Nephron (organoid): Measurements from ENCODE around the gene RGS12.

ENCODE experiments used
- H3K27ac Mint-ChIP-seq, 3 experiments: 2 replicates each; pipeline ENCODE4 v1.8.0; 2020; ENCODE audit warnings: mixed read lengths in 3 of 3, mild to moderate bottlenecking in 2 of 3, moderate library complexity in 1 of 3
- H3K27me3 Mint-ChIP-seq: 2 replicates; pipeline ENCODE4 v1.8.0; 2021; ENCODE audit warnings: low read depth, mild to moderate bottlenecking, moderate library complexity, mixed read lengths
- H3K36me3 Mint-ChIP-seq: 2 replicates; pipeline ENCODE4 v1.8.0; 2020; ENCODE audit warnings: low read depth, mixed read lengths
- H3K4me1 Mint-ChIP-seq: 2 replicates; pipeline ENCODE4 v1.8.0; 2020; ENCODE audit warnings: mixed read lengths
- H3K4me3 Mint-ChIP-seq, 3 experiments: 2 replicates each; pipeline ENCODE4 v1.8.0; 2020; ENCODE audit warnings: mild to moderate bottlenecking in 3 of 3, mixed read lengths in 3 of 3, moderate library complexity in 2 of 3
- H3K9me3 Mint-ChIP-seq: 2 replicates; pipeline ENCODE4 v1.8.0; 2020; ENCODE audit warnings: mixed read lengths
- TF ChIP-seq, protein P1 (sequence below), 3 experiments: fragments of 200-600 bp; sonication (generic); IDR thresholded peaks; one replicate each; pipeline ENCODE4 v1.5.0; 2021; ENCODE audit warnings: antibody characterized with exemption in 3 of 3; ENCODE audit not compliant: unreplicated experiment in 3 of 3

RGS12 gene

DNA sequence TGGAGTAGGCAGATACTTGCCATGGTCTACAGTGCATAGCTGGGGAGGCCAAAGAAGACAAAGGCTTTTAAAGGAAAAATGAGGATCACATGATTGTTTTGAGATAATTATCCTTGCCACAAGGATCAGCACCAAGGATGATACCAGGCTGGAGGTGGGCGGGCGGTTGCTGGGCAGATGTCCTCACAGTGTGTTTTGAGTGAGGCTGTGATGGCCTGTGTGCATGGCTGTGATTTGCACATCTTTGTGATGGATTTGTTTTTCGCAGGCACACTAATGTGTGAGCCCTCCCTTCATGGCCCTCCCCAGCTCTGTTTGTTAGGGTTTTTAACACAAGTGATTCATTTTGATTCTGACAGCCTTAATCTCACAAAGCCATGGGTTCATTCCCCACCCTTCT is 46.8 kb downstream of the RGS12 start:
- Mint-ChIP-seq H3K4me3 (no peak overlapping the region), H3K27me3 (no peaks in the 10 kb centered on the region), H3K27ac (peak overlapping the region; percentile 3 to 63 (median 44)), H3K9me3 (no peaks in the 10 kb centered on the region), H3K4me1 (peaks cover 42% of the 10 kb centered on the region), H3K36me3 (peaks cover 12% of the 10 kb centered on the region)
- TF ChIP-seq, protein P1, sequence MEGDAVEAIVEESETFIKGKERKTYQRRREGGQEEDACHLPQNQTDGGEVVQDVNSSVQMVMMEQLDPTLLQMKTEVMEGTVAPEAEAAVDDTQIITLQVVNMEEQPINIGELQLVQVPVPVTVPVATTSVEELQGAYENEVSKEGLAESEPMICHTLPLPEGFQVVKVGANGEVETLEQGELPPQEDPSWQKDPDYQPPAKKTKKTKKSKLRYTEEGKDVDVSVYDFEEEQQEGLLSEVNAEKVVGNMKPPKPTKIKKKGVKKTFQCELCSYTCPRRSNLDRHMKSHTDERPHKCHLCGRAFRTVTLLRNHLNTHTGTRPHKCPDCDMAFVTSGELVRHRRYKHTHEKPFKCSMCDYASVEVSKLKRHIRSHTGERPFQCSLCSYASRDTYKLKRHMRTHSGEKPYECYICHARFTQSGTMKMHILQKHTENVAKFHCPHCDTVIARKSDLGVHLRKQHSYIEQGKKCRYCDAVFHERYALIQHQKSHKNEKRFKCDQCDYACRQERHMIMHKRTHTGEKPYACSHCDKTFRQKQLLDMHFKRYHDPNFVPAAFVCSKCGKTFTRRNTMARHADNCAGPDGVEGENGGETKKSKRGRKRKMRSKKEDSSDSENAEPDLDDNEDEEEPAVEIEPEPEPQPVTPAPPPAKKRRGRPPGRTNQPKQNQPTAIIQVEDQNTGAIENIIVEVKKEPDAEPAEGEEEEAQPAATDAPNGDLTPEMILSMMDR (IDR thresholded peaks at IDR 0.05; ENCODE audit: unreplicated experiment in 3 of 3), result no peak

DNA sequence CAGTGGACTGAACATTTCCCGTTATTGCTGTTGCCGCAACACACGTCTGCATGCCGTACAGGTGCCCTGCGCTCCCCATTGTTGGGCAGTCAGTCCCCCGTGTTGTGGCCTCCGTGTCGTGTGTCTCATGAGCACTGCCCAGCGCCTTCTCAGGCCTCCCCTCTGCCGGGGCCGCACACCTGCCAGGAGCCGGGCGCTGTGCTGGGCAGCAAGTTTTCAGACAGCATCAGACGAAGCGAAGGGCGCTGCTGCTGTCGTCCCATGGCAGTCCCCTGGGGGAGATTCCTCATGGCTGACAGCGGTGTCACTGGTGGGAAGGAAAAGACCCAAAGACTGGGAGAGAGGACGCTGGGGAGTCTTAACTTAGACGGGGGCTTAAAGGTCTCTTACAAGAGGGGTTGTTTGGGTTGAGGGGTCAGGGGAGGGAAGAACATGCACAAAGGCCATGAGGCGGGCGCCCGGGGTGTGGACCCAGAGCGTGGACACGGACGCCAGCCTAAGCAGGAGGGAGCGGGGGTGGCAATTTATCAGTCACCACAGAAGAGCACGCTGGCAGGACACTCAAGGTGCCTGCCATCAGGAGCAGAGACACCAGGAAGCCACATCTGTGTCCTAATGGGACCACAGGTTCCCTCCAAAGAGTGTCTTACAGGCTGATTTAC is 47.3 kb downstream of the RGS12 start:
- H3K4me1 Mint-ChIP-seq, result peaks cover 36% of the 10 kb centered on the region
- no peaks in the 10 kb centered on the region for H3K9me3 Mint-ChIP-seq
- no peak overlapping the region for H3K27ac Mint-ChIP-seq
- H3K36me3 Mint-ChIP-seq, result peaks cover 12% of the 10 kb centered on the region
- H3K27me3 Mint-ChIP-seq, result no peaks in the 10 kb centered on the region
- TF ChIP-seq, protein P1 (IDR thresholded peaks at IDR 0.05; ENCODE audit: unreplicated experiment in 3 of 3), result no peak
- H3K4me3 Mint-ChIP-seq, result no peak overlapping the region

GRCh38 chr4:3340700-3341083 is 47.9 kb downstream of the RGS12 start:
- TF ChIP-seq, protein P1 (IDR thresholded peaks at IDR 0.05; ENCODE audit: unreplicated experiment in 3 of 3), result no peak
- H3K27me3 Mint-ChIP-seq, result no peaks in the 10 kb centered on the region
- no peak overlapping the region for H3K4me3 Mint-ChIP-seq
- no peak overlapping the region for H3K27ac Mint-ChIP-seq
- peaks cover 36% of the 10 kb centered on the region for H3K4me1 Mint-ChIP-seq
- no peaks in the 10 kb centered on the region for H3K9me3 Mint-ChIP-seq
- H3K36me3 Mint-ChIP-seq, result peaks cover 12% of the 10 kb centered on the region

- Mint-ChIP-seq H3K4me1 (peaks cover 36% of the 10 kb centered on the region), H3K4me3 (no peak overlapping the region), H3K36me3 (peaks cover 12% of the 10 kb centered on the region), H3K27me3 (no peaks in the 10 kb centered on the region), H3K9me3 (no peaks in the 10 kb centered on the region), H3K27ac (peak overlapping the region in 1 of 3 experiments; percentile 7)
- TF ChIP-seq, protein P1 (IDR thresholded peaks at IDR 0.05; ENCODE audit: unreplicated experiment in 3 of 3), result no peak
Measured at GRCh38 chr4:3341760-3342159, 48.9 kb downstream of the RGS12 start.

- Mint-ChIP-seq H3K9me3 (no peaks in the 10 kb centered on the region), H3K4me1 (peaks cover 36% of the 10 kb centered on the region), H3K4me3 (no peak overlapping the region), H3K27me3 (no peaks in the 10 kb centered on the region), H3K36me3 (peaks cover 7% of the 10 kb centered on the region), H3K27ac (peak overlapping the region in 1 of 3 experiments; percentile 7)
- TF ChIP-seq, protein P1 (IDR thresholded peaks at IDR 0.05; ENCODE audit: unreplicated experiment in 3 of 3), result no peak
Measured at GRCh38 chr4:3342182-3342854, 49.5 kb downstream of the RGS12 start.
